K562 (cell line): ENCODE data around the gene LRRC27. TPM values are rescaled to one million over a fixed set of nuclear protein-coding genes. Genes with fewer than 3 reads are reported as not detected.

Experiments used
- ATAC-seq: fragments of 200-7000 bp; cut with Tn5 transposase; 3 replicates; pipeline ENCODE4 v1.9.1; 2020; ENCODE audit warnings: moderate library complexity
- BruUV-seq: library from RNA; stranded (reverse); fragments of 400-500 nt; replicated peaks from 2 replicates; lab custom pipeline; 2021; lab: Mats Ljungman, UMichigan
- CTCF ChIA-PET: fragments of 300-600 bp; formaldehyde crosslinking; extraction: SDS; loops from one replicate; lab custom pipeline; 2021; ENCODE audit warnings: low intra/inter-chr PET ratio; lab: Yijun Ruan, JAX
- POLR2A ChIA-PET: fragments of 300-600, 350-650 bp; sonication (Branson Sonifier 250); formaldehyde crosslinking; extraction: SDS; loops from one replicate; lab custom pipeline; 2021; ENCODE audit warnings: antibody characterized with exemption, inconsistent platforms; lab: Yijun Ruan, JAX
- DNase-seq, 4 experiments: peaks; one replicate each; pipeline versions ENCODE4 v3.0.0 to v3.0.0-alpha.2; 2011 to 2018; ENCODE audit warnings: low spot score in 3 of 4, mixed read lengths in 3 of 4; ENCODE audit errors: extremely low read depth in 1 of 4
- FAIRE-seq: peaks from 2 replicates; lab custom pipeline; 2011; peaks lifted over from hg19 to GRCh38; lab: Jason Lieb, UNC
- H2AFZ ChIP-seq: 2 replicates; pipeline ENCODE4 v1.6.0; 2011; ENCODE audit warnings: low read depth, low read length, control low read depth, inconsistent platforms
- H3K27ac ChIP-seq: fragments of 200-600 bp; 3 replicates; pipeline ENCODE4 v1.8.0; 2011; ENCODE audit warnings: low read depth, mild to moderate bottlenecking, control low read depth, inconsistent platforms, low read length, moderate library complexity, mixed read lengths; ENCODE audit errors: extremely low read depth
- H3K27me3 ChIP-seq, 2 experiments: fragments of 300-600 bp in 1 of 2; 2 replicates in 1 of 2; 3 replicates in 1 of 2; pipeline versions ENCODE4 v1.6.0 to v1.8.0; 2011; ENCODE audit warnings: inconsistent platforms in 2 of 2, low read length in 2 of 2, mild to moderate bottlenecking in 1 of 2, mixed read lengths in 1 of 2, moderate library complexity in 1 of 2; ENCODE audit not compliant: control insufficient read depth in 2 of 2, insufficient read depth in 2 of 2
- H3K36me3 ChIP-seq: fragments of 300-600 bp; 3 replicates; pipeline ENCODE4 v1.8.0; 2011; ENCODE audit warnings: mild to moderate bottlenecking, low read length, inconsistent platforms; ENCODE audit not compliant: control insufficient read depth, insufficient read depth
- H3K4me1 ChIP-seq, 2 experiments: fragments of 200-600 bp in 1 of 2; replicated peaks in 1 of 2; 2 replicates in 1 of 2; 3 replicates in 1 of 2; pipeline versions ENCODE4 v1.5.1 to v1.8.0; 2011; ENCODE audit warnings: inconsistent platforms in 2 of 2, low read length in 2 of 2, mild to moderate bottlenecking in 1 of 2, mixed read lengths in 1 of 2, moderate library complexity in 1 of 2; ENCODE audit not compliant: control insufficient read depth in 2 of 2, insufficient read depth in 2 of 2
- H3K4me2 ChIP-seq: 2 replicates; pipeline ENCODE4 v1.6.1; 2011; ENCODE audit warnings: low read length, control low read depth, inconsistent platforms, mixed read lengths; ENCODE audit not compliant: insufficient read depth
- H3K4me3 ChIP-seq: fragments of 200-600 bp; sonication (generic), shearing (Covaris generic); 2 replicates; pipeline ENCODE4 v1.5.1; 2016; ENCODE audit warnings: control low read depth, inconsistent platforms
- H3K79me2 ChIP-seq: fragments of 200-600 bp; 3 replicates; pipeline ENCODE4 v1.8.0; 2011; ENCODE audit warnings: low read length, inconsistent platforms; ENCODE audit not compliant: control insufficient read depth, insufficient read depth
- H3K9ac ChIP-seq, 2 experiments: 2 replicates each; pipeline versions ENCODE4 v1.6.0 to v1.6.1; 2011; ENCODE audit warnings: low read depth in 2 of 2, low read length in 2 of 2, control low read depth in 1 of 2, inconsistent platforms in 1 of 2, mild to moderate bottlenecking in 1 of 2, mixed read lengths in 1 of 2; ENCODE audit not compliant: insufficient read depth in 1 of 2
- H3K9me1 ChIP-seq: one replicate; pipeline ENCODE4 v1.6.0; 2011; ENCODE audit warnings: inconsistent platforms, mild to moderate bottlenecking, low read length, moderate library complexity; ENCODE audit not compliant: control insufficient read depth, insufficient read depth
- H3K9me3 ChIP-seq: replicated peaks from 2 replicates; pipeline ENCODE4 v1.5.1; 2011; ENCODE audit warnings: low read depth, low read length, inconsistent platforms; ENCODE audit not compliant: control insufficient read depth, insufficient read depth
- H4K20me1 ChIP-seq: replicated peaks from 2 replicates; pipeline ENCODE4 v1.6.1; 2011; ENCODE audit warnings: low read length, inconsistent platforms, mixed read lengths; ENCODE audit not compliant: control insufficient read depth, insufficient read depth
- BCOR ChIP-seq: fragments of 450-650 bp; IDR thresholded peaks from 2 replicates; pipeline ENCODE4 v1.6.1; 2016
- BRF1 ChIP-seq: IDR thresholded peaks from 3 replicates; pipeline ENCODE4 v1.6.1; 2011; ENCODE audit warnings: borderline replicate concordance, mild to moderate bottlenecking; ENCODE audit not compliant: insufficient read length; ENCODE audit errors: extremely low read depth
- CBX3 ChIP-seq, 2 experiments: IDR thresholded peaks; 1 replicate in 1 of 2; 2 replicates in 1 of 2; pipeline ENCODE4 v1.6.1; 2012; ENCODE audit warnings: inconsistent platforms in 2 of 2, low read length in 2 of 2, borderline replicate concordance in 1 of 2, control low read depth in 1 of 2
- CTBP1 ChIP-seq: fragments of 450-650 bp; IDR thresholded peaks from 2 replicates; pipeline ENCODE4 v1.6.1; 2016; ENCODE audit warnings: borderline replicate concordance
- KLF16 ChIP-seq: IDR thresholded peaks from 2 replicates; pipeline ENCODE4 v1.6.1; 2016; ENCODE audit warnings: antibody characterized with exemption
- RBM25 ChIP-seq: fragments of 200-400 bp; formaldehyde crosslinking; IDR thresholded peaks from 2 replicates; pipeline ENCODE4 v1.6.1; 2018; ENCODE audit warnings: low read length, low read depth, moderate library complexity; ENCODE audit not compliant: severe bottlenecking
- RREB1 ChIP-seq: fragments of 250-450 bp; sonication (Bioruptor Pico); IDR thresholded peaks from 2 replicates; pipeline ENCODE4 v1.4.0; 2020
- ZKSCAN1 ChIP-seq: fragments of 150-350 bp; IDR thresholded peaks from 2 replicates; pipeline ENCODE4 v1.6.1; 2016; ENCODE audit warnings: low read depth, low read length
- ZNF507 ChIP-seq: conservative IDR thresholded peaks from 2 replicates; pipeline ENCODE4 v1.6.1; 2017; ENCODE audit warnings: missing genetic modification characterization, missing compliant biosample characterization
- WGBS: fragments of 100-300 bp; shearing (Covaris generic); methylation state at CpG from one replicate; pipeline ENCODE4 v1.1.6; 2016; ENCODE audit warnings: low coverage, mixed read lengths; ENCODE audit not compliant: insufficient coverage; ENCODE audit errors: missing lambda C conversion rate; 5-methylcytosine and 5-hydroxymethylcytosine counted together
- in situ Hi-C: fragments of 300-500 bp; cut with MboI; formaldehyde crosslinking; loops from 4 replicates; pipeline ENCODE4 v1.15.0; 2018; ENCODE audit warnings: inconsistent platforms, mixed read lengths
- intact Hi-C: fragments of 100-400 bp; cut with micrococcal nuclease; formaldehyde crosslinking; loops from 2 replicates; pipeline ENCODE4 v1.14.2; 2022
- polyA plus RNA-seq, 8 experiments: library from polyadenylated mRNA; depleted of rRNA in 4 of 8; stranded (reverse) in 5 of 8; unstranded in 3 of 8; fragments of >200 nt; fragmentation: Nextera tagmentation in 2 of 8; fragmentation: Illumina TruSeq in 1 of 8; extraction: Ambion mirVana in 2 of 8; extraction: Trizol in 1 of 8; gene quantifications; 2 replicates each; pipeline versions ENCODE4 v1.2.1 to v1.2.3, GENCODE V29; 2011 to 2014; ENCODE audit warnings: inconsistent platforms in 1 of 8, missing spikeins in 1 of 8
- total RNA-seq, 7 experiments: library from RNA; depleted of rRNA in 6 of 7; stranded (reverse); fragments of >200 nt in 6 of 7; fragmentation: Illumina TruSeq in 2 of 7; extraction: Trizol in 2 of 7; gene quantifications; 2 replicates each; pipeline versions ENCODE4 v1.2.1 to v1.2.3, GENCODE V29; 2011 to 2021; ENCODE audit warnings: low replicate concordance in 1 of 7
- TF ChIP-seq, protein P1 (sequence below): fragments of 250-450 bp; sonication (Bioruptor Pico); IDR thresholded peaks from 2 replicates; pipeline ENCODE4 v1.4.0; 2020; ENCODE audit warnings: borderline replicate concordance

Gene LRRC27
- total and polyA plus RNA-seq, 9 of the 15 experiments (the other 6 are each of a cell fraction or from before 2014, with no cell fraction given), result 0.10 to 2.7 (median 1.4) TPM

GRCh38 chr10:132313865-132314264 is 18.1 kb upstream of the LRRC27 start:
- H3K36me3 ChIP-seq, result no peaks in the 10 kb centered on the region
- no peaks in the 10 kb centered on the region; the same call in 1 of the 2 replicates for H3K9me3 ChIP-seq
- no peaks in the 10 kb centered on the region for H3K79me2 ChIP-seq
- H3K9me1 ChIP-seq, result no peaks in the 10 kb centered on the region
- H3K27ac ChIP-seq, result no peak overlapping the region
- intact Hi-C loops, result no loop called here
- H3K9ac ChIP-seq, result no peak overlapping the region
- no peak overlapping the region for H3K4me3 ChIP-seq
- no peak overlapping the region for H2AFZ ChIP-seq
- DNase-seq (no peak), ATAC-seq (no peak), FAIRE-seq (no peak)
- WGBS, result 75% methylated on average over 3 of the region's 6 CpGs
- ChIA-PET CTCF (no interaction called here), POLR2A (no interaction called here)
- in situ Hi-C loops, result no loop called here
- no peak for TF ChIP-seq BRF1
- no peak for TF ChIP-seq ZKSCAN1
- TF ChIP-seq, protein P1, sequence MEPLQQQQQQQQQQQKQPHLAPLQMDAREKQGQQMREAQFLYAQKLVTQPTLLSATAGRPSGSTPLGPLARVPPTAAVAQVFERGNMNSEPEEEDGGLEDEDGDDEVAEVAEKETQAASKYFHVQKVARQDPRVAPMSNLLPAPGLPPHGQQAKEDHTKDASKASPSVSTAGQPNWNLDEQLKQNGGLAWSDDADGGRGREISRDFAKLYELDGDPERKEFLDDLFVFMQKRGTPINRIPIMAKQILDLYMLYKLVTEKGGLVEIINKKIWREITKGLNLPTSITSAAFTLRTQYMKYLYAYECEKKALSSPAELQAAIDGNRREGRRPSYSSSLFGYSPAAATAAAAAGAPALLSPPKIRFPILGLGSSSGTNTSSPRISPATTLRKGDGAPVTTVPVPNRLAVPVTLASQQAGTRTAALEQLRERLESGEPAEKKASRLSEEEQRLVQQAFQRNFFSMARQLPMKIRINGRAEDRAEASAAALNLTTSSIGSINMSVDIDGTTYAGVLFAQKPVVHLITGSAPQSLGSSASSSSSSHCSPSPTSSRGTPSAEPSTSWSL, result no peak
- no peaks in the 10 kb centered on the region for H4K20me1 ChIP-seq
- peaks cover 10 to 17% of the 10 kb centered on the region in 2 experiments for H3K4me1 ChIP-seq
- H3K27me3 ChIP-seq, result no peaks in the 10 kb centered on the region
- H3K4me2 ChIP-seq, result no peak overlapping the region
- no TSS peak for BruUV-seq

DNA sequence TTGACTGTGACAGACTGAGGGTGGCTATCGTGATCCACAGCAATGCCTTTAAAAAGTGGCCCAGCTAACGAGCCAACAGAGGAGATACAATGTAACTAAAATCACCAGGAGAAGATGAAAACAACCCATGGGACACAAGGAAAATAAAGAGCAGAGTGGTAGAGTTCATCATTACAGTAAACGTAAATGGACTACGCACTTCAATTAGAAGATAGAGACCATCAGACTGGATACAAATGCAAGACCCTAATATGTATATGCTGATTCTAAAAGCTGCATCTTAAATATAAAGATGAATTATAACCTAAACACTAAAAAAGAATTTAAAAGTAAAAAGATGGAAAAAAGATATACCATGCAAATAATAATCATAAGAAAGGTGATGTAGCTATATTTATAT is 17.7 kb upstream of the LRRC27 start:
- H3K4me3 ChIP-seq, result no peak overlapping the region
- no peak for FAIRE-seq
- no peak overlapping the region for H3K27ac ChIP-seq
- CTCF ChIA-PET, result no interaction called here
- ATAC-seq, result no peak
- H3K4me1 ChIP-seq, result peaks cover 12 to 14% of the 10 kb centered on the region in 2 experiments
- no peak overlapping the region for H2AFZ ChIP-seq
- no peaks in the 10 kb centered on the region for H4K20me1 ChIP-seq
- no peaks in the 10 kb centered on the region for H3K27me3 ChIP-seq
- H3K9me1 ChIP-seq, result peaks cover 1% of the 10 kb centered on the region
- H3K79me2 ChIP-seq, result no peaks in the 10 kb centered on the region
- no peak overlapping the region for H3K9ac ChIP-seq
- no peak for DNase-seq
- no TSS peak for BruUV-seq
- 74% methylated on average over 4 of the region's 4 CpGs for WGBS
- POLR2A ChIA-PET, result no interaction called here
- in situ Hi-C loops (no loop called here), intact Hi-C loops (no loop called here)
- no peaks in the 10 kb centered on the region; the same call in 1 of the 2 replicates for H3K9me3 ChIP-seq
- H3K36me3 ChIP-seq, result no peaks in the 10 kb centered on the region
- H3K4me2 ChIP-seq, result no peak overlapping the region
- peak; percentile 31 for TF ChIP-seq RBM25
- no peak for TF ChIP-seq CTBP1
- no peak for TF ChIP-seq KLF16
- no peak for TF ChIP-seq RREB1
- peak; percentile 99 for TF ChIP-seq ZNF507 (tag)
- 0 out of 2 replicates have a peak, but pooled peaks have one; percentile 12 for TF ChIP-seq BCOR
- 0 out of 3 replicates have a peak, but pooled peaks of 1 of the 2 experiments have one; percentile 52 for TF ChIP-seq CBX3 (IDR thresholded peaks at IDR 0.05; ENCODE audit: borderline replicate concordance in 1 of 2, low read length in 2 of 2)
